Suppressor macrophage (primary cell): ENCODE results near the gene ACSL3.
"Not testable (repeated sequence)": the region's sequence is repeated elsewhere in the genome, so short reads cannot be mapped to it uniquely, and the experiment has no call there.

Experiments
- DNase-seq, 4 experiments: peaks; one replicate each; pipeline ENCODE4 v3.0.0-alpha.2; 2020 to 2022

ACSL3 gene

DNA sequence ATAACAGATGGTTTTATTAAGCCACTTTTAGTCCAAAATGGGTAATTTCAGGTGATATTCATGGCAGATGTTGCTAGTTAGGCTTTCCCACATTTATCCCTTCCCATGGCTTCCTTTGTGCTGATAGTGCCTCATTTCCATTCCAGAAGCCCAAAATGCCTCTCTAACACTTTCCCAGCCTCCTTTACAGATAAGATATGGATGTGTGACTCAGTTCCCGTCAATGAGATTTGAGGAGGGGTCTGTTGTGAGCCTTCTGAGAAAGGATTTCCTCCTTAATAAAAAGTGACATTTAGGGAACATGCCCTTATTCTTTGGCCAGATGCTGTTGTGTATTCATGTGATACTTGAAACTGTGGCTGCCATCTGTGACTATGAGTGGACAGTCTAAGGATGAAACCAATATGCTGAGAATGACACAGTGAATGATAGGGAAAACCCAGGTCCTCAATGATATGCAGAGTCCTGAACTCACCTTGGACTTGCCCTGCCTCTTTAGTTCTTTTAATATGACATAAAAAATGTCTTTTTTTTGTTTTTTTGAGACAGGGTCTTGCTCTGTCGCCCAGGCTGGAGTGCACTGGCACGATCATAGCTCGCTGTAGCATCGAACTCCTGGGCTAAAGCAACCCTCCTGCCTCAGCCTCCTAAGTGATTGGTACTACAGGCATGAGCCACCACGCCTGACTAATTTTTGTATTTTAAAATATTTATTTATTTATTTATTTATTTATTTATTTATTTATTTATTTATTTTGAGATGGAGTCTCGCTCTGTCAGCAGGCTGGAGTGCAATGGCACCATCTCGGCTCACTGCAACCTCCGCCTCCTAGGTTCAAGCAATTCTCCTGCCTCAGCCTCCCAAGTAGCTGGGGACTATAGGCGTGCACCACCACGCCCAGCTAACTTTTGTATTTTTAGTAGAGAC lies 5.8 kb upstream of the ACSL3 start:
- DNase-seq = no peak

DNA sequence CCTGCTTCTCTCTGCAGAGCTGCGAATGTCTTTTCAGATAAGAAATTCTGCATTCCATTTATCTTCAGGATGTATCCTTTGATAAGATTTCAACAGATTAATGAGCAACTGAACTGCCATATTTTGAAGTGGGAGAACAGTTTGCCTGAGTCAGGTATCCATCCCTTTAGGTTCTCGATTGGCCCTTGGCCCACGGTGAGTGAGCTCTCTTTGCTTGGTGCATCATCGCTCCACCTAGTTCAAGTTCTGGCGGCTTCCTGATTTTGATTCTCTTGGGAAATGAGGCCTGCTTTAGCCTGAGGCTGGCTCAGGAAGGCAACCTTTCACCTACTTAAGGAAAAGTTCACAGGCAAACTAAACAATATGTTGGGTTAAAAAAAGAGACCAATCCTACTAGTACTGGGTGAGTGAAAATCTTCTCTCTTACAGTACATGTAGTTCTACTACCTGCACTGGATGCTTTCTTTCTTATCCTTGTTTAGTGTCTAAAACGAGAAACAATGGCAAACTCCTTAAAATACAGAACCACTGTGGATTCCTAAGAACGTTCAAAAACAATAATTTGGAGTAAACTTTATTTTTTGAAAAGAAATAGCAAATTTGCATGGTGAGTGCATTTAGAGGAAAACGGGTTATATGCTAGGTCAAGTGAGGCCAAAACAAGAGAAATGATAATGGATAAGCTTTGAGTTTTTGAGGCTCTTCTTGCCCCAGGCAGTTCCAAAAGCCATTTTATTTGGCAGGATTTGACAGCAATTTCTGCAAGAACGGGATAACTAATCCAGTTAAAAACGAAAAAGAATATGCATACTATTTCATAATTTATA lies 837 bp upstream of the ACSL3 start:
- peak; percentile 48 to 63 (median 58) for DNase-seq

DNA sequence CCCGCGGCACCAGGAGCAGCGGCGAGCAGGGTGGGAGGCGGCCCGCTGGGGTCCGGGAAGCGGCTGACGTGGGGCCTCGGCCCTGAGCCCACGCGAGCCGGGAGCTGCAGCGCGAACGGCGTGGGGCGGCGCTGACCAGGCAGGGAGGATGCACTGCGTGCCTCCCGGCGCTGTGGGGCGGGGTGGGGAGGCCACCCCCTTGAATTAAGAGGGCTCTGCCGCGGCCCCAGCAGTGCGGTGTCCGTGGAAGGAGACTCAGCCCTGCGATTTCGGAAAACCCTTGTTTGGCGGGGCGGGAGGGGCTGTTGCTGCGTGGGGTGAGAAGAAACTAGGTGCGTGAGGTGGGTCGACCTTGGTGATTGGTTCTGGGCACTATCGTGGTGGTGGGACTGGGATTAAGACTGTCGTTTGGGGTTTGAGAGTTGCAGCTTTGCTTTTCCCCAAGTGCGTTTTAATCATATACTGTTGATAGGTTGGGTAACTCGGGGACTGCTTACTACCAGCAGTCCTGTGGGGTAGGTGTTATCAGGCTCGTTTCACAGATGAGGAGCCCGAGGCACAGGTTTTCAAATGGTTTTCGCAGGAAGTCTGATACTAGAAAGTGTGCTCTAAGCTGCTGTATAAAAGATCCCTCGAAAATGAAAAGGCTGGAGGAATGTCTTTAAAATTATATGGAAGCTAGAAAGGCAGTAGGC lies 722 bp downstream of the ACSL3 start:
- peak; percentile 57 to 83 (median 71) for DNase-seq

DNA sequence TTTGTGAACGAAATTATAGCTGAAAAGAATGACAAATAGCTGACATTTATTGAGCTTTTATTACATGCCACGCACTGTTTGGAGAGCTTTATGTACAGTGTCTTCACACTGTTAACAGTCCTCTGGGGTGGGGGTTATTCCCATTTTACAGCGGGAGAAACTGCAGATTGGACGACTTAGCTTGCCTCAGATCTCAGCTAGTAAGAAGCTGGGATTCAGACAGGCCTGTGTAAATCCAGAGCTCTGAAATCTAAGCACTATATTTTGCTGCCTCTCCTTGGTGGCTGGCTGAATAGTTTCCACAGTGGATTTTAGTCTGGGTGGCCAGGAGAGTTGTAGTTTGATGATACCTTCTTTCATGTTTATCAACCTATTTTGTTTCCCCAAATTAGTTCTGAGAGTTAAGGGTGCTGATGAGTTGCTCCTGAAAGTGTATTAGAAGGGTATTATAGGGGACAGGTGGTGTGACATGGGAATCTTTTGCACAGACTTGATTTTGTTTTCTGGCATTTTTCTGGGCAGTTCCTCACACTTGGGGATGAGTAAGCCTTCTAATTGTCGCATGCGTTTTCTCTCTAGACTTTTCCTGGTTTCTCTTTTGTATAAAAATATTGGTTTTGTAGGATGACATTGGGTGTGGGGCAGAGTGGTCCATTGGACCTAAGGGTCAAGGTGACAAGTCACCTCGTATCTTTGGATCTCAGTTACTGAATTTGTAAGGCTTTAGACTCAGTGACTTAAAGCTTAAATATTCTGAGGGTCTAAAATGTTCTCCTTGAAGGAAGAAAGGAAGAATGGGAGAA lies 1.5 kb downstream of the ACSL3 start:
- DNase-seq = peak in 3 of 4 experiments; percentile 24 to 39 (median 28)

DNA sequence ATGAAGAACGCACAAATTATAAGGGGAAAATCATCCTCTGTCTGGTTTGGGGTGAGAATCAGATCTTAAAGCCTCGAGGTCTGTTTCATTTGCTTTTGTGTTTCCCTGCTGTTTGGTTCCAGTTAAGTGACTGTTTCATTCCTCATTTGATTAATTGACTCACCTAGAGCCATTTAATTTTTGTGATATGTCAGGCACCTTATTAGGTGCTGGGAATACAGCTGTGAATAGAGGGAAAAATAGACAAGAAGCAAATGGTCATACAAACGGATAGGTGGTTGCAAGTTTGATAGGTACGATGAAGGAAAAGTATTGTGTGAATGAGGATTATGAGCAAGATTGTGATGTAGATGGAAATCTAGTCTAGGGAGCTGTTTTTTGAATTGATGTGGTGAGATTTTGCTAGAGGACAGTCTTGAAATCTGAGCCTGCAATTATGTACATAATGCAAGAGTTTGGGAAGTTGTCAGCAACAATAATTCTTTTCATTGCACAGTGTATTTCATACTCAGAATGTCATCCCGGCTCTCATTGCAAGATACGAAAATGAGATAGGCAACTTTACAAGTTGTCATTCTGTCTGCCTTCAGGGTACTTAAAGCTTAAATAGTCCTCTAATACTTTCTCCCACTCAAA lies 2.2 kb downstream of the ACSL3 start:
- no peak for DNase-seq

DNA sequence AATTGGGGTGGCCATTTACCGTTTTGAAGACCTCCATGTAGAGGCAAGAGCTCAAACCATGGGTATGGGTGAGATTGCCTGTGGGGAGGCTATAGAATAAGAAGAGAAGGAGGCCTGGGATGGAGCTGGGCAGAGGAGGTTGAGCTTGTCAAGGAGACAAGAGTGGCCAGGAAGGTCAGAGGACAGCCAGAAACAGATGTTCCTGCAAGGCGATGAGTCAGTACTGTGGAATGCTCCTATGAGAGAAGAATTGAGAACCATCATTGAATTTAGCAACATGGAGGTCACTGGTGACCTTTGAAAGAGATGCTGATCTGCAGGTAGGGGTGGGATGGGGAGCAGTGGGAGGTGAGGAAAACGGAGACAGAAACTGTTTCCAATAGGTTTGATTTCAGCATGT lies 3.5 kb downstream of the ACSL3 start:
- peak in 3 of 4 experiments; percentile 17 to 27 (median 26) for DNase-seq

DNA sequence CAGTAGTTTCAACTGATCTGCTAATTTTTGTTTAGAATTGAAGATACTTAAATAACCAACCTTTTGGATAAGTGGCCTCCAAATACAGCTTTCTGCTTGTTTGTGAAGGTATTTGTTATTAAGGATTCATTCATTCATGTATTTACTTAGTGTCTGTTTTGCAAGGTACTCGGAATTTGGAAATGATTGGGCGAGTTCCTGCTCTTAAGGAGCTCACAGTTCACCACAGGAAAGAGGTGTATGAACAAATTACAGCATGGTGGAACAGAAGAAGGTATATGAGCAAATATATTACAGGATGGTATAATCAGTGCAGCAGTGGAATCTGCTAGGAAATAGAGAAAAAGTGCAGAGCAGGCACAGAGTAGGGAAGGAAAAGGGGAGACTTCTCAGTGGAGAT lies 4.5 kb downstream of the ACSL3 start:
- DNase-seq = no peak

DNA sequence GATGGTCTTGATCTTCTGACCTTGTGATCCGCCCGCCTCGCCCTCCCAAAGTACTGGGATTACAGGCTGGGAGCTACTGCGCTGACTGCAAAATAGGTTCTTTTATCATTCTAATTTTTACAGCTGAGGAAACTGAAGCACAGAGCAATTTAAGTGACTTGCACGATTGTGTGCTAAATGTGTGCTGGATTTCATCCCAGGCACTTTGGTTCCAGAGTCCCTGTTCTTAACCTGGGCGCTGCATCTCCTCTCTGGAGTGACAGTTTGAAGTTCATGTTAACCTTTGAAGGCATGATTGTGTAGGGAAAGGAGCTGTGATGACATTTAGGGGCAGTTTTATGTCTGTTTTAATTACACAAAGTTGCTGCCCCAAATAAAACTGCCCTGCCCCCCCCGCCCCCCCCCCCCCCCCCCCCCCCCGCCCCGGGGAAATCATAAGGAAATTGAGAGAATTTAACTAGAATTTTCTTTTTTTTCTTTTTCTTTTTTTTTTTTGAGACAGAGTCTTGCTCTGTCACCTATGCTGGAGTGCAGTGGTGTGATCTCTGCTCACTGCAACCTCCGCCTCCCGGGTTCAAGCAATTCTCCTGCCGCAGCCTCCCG lies 5.6 kb downstream of the ACSL3 start:
- no peak for DNase-seq

DNA sequence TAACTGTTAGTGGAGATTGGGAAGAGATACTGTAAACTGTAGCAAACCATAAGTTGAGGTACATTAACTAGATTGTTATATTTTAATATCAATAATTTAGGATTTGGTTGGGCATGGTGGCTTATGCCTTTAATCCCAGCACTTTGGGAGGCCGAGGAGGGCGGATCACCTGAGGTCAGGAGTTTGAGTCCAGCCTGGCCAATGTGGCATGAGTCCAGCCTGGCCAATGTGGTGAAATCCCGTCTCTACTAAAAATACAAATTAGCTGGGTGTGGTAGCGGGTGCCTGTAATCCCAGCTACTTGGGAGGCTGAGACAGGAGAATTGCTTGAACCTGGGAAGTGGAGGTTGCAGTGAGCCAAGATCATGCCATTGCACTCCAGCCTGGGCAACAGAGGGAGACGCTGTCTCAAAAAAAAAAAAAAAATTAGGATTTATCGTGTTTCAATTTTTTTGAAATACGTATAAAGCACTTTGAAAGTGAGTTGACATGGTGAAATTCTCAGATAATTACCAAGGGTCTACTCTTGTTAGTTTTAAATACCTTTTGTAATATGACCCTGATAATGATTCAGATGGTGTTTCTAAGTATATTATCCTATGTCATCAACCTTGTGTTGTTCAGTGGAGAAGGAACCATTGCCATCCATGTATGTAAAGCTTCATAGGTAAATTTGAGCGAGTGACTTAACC lies 7.9 kb downstream of the ACSL3 start:
- not testable (repeated sequence) for DNase-seq

DNA sequence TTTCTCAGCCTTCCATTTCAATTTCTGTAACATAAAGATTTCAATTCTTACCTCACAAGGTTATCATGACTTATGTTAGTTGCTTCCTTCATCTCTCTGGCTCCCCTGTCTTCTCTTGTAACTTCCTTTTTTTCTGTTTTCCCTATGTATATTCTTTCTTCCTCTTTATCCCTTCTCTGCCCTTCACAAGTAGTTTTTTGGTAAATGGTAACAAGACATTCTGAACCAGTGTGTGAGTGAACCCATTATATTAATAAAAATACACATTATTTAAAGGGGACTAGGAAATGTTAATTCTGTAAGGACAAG lies 8.4 kb downstream of the ACSL3 start:
- DNase-seq = peak in 2 of 4 experiments; percentile 54 to 55

DNA sequence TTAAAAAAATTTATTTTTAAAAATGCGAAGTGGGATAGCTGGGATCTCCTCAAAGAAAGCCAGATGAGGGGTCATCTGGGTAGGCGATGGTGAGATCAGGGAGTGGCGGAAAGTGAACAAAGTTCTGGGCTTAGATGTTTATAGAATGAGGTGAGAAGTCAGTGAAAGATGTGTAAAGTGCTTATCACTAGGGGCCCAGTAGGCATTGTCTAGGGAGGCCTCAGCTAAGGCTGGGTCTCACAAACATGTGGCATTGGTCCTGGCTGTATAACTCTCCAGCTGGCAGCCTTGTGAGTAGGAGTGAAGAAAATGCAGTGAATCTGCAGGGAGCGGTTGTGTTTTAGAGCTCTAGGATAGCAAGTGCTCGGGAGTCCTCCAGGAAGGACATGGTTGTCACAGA lies 10.5 kb downstream of the ACSL3 start:
- no peak for DNase-seq

DNA sequence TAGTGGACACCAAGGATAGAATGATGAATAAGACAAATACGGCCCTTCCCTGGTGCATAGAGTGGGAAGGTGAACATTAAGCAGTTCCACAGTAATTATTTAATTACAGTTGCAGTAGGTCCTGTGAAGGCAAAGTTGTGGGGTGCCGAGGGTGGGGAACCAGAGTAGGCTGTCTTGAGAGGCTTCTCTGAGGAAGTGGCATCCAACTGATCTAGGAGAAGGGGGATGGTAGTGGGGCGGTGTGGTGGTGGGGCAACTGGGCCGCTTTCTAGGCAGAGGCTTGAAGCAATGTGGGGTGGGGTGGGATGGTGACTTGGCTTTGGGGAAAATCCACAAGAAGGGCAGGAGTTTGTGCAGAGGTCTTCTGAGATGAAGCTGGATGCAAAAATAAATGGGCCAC lies 11.7 kb downstream of the ACSL3 start:
- peak in 2 of 4 experiments; percentile 25 to 31 for DNase-seq

DNA sequence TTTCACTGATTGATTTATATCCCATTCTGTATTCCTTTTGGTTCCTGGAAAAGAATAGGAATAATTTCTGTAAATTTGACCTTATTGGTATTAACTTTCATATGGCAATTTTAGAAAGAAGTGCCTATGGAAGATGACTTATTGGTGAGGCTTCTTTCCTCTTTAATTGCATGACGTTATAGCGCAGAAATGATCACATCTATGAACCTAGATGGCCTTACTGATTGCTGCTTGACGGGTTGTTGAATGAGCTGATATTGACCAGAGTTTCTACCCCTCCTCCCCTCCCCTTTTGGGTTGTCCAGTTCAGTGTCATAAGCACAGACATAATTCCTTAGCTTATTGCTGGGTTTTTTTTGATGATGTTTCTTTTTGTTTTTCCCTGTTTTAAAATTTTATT lies 14.6 kb downstream of the ACSL3 start:
- no peak for DNase-seq

DNA sequence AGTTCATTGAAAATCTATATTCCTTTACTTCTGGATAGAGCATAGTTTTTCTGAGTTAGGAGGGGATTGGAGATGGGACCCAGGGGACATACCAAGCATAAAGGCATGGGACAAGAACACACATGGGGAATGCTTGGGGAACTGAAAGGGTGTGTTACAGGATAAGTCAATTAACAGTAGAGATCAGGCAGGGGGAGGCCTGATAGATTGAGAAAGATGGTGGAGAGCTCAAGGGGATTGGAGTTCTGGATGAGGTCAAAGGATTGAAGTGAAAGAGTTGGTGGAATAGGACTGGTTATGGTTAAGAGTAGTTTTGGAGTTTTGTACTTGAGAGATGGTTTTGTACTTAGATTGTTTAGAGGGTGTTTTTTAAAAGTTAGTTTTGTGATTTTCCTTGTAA lies 16.1 kb downstream of the ACSL3 start:
- DNase-seq = no peak

DNA sequence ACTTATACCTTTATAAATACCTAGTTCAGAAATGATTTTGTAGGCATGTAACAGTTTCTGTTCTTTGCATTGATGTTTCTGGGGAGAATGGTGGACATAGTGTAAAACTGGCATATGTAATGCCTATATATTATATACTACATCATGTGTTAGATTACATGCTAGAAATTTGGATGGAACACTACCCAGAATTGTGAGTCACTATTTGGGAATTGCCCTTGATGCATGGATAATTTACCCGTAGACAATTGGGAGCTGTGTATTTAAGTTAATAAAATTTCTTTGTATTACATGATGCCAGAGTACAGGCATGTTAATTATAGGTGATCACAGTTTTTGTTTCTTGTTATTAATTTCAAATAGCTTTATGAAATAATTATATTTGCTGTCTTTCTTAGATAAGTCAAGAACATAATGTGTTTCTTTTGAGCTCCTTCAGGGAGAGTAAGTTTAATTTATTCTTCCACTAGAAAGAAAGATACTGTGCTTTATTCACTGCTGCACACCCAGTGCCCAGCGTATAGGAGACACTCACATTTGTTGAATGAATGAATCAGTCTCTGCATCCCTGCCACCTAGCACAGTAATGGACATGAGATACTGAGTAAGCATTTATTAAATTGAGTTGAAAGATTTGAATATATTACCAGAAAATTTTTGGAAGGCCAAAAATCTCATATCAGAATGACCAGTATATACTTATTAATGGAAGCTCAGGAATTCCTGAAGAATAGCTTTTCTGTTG lies 16.9 kb downstream of the ACSL3 start:
- DNase-seq = no peak

DNA sequence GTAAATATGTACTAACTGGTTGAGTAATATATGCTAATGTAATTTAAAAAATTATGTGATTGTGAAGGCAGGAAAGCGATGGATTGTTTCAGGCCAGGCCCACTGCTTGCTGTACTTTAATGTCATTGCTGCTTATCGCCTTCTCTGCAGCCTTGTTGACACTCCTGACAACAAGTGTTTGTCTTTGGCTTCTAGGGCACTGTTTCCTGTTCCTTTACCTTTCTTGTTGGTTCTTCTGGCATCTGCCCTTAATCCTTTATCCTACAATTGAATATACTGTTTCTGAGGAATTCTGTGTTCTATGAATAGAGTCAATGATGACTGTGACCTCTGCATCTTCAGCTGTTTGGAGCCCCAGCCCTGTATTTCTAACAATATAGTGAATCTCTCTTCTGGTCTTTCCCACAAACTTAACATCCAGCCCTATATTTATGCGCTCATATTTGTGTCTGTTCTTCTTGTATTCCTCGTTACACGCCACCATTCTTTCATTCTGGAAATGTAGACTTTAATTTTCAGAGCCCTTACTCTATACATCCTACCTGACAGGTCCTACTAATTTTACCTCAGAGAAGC lies 17.6 kb downstream of the ACSL3 start:
- no peak for DNase-seq

DNA sequence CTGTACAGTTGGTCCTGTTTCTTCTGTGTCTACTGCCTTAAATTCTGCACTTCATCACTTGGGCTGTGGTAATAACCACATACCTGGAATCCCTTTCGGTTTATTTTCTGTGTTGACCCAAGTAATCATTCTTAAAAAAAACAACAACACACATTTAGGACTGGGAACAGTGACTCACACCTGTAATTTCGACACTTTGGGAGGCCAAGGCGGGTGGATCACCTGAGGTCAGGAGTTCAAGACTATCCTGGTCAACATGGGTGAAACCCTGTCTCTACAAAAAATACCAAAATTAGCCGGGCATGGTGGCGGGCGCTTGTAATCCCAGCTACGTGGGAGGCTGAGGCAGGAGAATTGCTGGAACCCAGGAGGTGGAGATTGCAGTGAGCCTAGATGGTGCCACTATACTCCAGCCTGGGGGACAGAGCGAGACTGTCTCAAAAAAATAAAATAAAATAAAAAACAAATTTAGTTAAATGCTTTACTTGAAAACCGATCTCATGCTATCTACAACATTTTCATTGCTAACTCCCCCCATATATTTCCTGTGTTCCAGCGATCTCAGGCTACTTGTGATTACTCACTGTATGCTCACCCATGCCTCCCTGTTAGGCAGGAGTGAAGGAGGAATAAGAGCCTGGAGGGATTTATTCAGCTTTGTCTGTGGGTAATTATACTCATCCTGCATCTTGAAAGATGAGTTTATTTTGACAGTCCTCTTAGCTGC lies 18.2 kb downstream of the ACSL3 start:
- no peak for DNase-seq

DNA sequence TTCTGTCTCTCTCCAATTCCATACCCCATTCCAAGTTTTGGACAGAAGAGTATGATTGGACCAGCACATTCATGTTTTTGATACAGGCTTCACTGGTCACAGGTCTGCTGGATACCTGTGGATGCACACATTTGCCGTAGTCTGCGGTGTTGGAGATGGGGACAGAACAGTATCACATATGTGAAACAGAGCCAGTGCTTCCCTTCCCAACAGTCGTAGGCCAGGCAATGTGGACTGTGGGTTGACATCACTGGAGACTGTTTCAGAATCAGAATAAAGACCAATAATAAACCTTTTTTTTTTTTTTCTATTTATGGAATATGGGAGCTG lies 18.7 kb downstream of the ACSL3 start:
- DNase-seq = no peak

DNA sequence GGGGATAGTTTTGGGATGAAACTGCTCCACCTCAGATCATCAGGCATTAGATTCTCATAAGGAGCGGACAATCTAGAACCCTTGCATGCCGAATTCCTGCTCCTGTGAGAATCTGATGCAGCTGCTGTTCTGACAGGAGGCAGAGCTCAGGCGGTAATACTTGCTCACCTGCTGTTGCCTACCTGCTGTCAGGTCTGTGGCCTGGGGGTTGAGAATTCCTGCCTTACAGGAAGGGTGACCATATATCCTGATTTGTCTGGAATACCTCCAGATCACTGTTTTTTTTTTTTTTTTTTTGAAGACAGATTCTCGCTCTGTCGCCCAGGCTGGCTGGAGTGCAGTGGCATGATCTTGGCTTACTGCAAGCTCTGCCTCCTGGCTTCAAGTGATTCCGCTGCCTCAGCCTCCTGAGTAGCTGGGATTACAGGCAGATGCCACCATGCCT lies 21.7 kb downstream of the ACSL3 start:
- DNase-seq = no peak
